Measurements from ENCODE around the gene CDK18.

DNA sequence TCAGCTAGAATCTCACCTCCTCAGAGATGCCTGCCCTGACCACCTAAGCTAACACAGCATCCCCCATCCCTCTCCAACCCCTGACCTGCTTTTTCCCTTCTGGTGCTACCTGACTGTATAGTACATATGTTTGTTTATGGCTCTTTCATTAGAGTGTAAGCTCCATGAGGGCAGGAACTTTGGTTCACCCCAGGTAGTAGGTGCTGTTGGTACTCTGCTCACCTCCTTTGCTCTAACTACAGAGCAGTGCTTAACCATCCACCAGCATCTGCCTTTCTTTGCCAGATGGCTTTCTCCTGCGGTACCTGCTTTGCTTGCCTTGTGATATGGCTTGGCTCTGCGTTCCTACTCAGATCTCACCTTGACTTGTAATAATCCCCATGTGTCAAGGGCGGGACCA, 29.9 kb upstream of the CDK18 start:
- TF ChIP-seq POLR2A (IDR thresholded peaks at IDR 0.05) (no peak), POLR2AphosphoS5 (IDR thresholded peaks at IDR 0.05) (no peak)
- TF ChIP-seq, protein P1, sequence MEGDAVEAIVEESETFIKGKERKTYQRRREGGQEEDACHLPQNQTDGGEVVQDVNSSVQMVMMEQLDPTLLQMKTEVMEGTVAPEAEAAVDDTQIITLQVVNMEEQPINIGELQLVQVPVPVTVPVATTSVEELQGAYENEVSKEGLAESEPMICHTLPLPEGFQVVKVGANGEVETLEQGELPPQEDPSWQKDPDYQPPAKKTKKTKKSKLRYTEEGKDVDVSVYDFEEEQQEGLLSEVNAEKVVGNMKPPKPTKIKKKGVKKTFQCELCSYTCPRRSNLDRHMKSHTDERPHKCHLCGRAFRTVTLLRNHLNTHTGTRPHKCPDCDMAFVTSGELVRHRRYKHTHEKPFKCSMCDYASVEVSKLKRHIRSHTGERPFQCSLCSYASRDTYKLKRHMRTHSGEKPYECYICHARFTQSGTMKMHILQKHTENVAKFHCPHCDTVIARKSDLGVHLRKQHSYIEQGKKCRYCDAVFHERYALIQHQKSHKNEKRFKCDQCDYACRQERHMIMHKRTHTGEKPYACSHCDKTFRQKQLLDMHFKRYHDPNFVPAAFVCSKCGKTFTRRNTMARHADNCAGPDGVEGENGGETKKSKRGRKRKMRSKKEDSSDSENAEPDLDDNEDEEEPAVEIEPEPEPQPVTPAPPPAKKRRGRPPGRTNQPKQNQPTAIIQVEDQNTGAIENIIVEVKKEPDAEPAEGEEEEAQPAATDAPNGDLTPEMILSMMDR (IDR thresholded peaks at IDR 0.05): no peak

All from stomach (tissue), 4 donors.